Stimulated activated CD4-positive, alpha-beta T cell treated with anti-CD3 and anti-CD28 coated beads, Interleukin-1b, Interleukin-23, amount 100 ng/mL, for 4 hours (primary cell): ENCODE results near the gene ACTR3.
"Not testable (repeated sequence)": the region's sequence is repeated elsewhere in the genome, so short reads cannot be mapped to it uniquely, and the experiment has no call there.

Experiments
- DNase-seq, 2 donors: peaks; one replicate each; pipeline ENCODE4 v3.0.0-alpha.2; 2020; ENCODE audit warnings: low read depth in 2 of 2

ACTR3 gene

GRCh38 chr2:113889471-113890252, at the start of gene ACTR3:
Gene ACTR3 (plus strand): TSS chr2:113890089. CDS start chr2:113890280, 191 bp downstream.
- DNase-seq: peak; percentile 96 to 97

- no peak for DNase-seq
These were observed 49.4 kb upstream of the ACTR3 start for GRCh38 chr2:113840518-113840917.

- no peak for DNase-seq
These were observed 46.8 kb upstream of the ACTR3 start for GRCh38 chr2:113842919-113843736.

DNA sequence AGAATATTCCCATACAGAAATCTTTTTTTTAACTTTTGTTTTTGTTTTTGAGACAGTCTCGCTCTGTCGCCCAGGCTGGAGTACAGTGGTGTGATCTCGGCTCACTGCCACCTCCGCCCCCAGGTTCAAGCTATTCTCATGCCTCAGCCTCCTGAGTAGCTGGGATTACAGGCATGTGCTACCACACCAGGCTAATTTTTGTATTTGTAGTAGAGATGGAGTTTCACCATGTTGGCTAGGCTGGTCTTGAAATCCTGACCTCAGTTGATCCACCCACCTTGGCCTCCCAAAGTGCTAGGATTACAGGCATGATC, 46.2 kb upstream of the ACTR3 start:
- not testable (repeated sequence) for DNase-seq

DNA sequence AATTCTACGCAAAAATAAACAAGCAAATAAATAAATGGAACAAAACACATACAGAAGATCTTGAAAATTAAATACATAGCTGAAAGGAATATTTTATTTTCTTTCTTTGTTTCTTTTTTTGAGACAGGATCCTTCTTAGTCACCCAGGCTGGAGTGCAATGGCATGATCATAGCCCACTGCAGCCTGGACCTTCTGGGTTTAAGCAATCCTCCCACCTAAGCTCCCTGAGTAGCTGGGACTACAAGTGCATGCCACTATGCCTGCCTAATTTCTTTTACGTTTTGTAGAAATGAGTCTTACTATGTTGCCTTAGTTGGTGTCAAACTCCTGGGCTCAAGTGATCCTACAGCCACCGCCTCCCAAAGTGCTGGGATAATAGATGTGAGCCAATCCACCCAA, 44.6 kb upstream of the ACTR3 start:
- no peak for DNase-seq

DNA sequence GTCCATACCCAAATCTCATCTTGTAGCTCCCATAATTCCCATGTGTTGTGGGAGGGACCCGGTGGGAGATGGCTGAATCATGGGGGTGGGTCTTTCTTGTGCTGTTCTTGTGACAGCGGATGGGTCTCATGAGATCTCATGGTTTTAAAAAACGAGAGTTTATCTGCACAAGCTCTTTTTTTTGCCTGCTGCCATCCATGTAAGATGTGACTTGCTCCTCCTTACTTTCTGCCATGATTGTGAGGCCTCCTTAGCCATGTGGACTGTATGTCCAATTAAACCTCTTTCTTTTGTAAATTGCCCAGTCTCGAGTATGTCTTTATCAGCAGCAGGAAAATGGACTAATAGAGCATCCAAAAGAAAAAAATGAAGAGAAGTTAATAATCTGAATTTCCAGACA, 44.1 kb upstream of the ACTR3 start:
- DNase-seq: not testable (repeated sequence)

DNA sequence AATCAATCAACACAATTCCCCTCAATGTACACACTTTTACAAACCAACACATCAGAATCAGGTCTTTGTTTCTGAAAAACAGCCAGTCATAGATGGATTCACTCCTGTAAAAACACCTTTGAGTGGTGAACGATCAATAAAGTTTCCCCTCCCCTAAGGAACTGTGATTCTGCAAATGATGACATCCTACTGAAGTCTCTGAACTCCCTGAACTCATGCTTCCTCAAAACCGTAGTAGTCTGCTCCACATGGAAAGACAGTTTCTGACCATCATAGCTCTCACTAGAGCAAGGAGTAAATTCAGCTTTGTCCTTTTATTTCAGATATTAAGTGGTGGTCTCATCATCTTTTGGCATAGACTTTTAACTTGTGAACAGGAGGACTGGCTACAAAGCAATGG, 43.5 kb upstream of the ACTR3 start:
- no peak for DNase-seq

- DNase-seq: no peak
These were observed 42.7 kb upstream of the ACTR3 start for GRCh38 chr2:113847144-113847543.

DNA sequence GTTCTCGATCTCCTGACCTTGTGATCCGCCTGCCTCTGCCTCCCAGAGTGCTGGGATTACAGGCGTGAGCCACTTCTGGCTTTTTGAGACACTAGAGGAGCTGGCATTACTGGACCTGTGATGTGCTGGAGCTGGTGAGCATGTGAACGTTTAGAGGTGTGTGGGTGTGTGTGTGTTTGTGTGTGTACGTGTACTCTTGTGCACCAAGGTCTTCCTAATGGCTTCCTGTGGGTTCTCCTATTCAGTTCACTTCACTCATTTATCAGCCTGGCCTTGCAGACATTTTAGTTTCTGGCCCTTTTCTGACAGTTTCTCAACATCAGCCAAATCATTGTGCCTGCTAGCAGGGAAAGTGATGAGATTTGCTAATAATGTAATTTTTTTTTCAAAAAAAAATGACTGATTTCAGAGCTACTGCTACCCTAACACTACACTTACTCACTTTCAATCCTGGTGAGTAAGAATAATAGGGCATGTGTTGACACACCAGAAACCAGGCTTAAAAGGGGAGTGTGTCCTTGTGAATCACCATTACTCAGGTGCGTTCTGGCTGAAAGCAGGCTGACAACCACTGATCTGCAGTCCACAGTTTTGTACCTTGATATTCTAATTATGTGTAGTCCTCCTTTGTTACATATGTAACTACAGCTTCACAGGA, 41.0 kb upstream of the ACTR3 start:
- DNase-seq: no peak

GRCh38 chr2:113850687-113851086, 39.2 kb upstream of the ACTR3 start:
- DNase-seq: no peak

- no peak for DNase-seq
These were observed 38.2 kb upstream of the ACTR3 start for GRCh38 chr2:113851640-113852039.

GRCh38 chr2:113854208-113854607, 35.7 kb upstream of the ACTR3 start:
- no peak for DNase-seq

DNA sequence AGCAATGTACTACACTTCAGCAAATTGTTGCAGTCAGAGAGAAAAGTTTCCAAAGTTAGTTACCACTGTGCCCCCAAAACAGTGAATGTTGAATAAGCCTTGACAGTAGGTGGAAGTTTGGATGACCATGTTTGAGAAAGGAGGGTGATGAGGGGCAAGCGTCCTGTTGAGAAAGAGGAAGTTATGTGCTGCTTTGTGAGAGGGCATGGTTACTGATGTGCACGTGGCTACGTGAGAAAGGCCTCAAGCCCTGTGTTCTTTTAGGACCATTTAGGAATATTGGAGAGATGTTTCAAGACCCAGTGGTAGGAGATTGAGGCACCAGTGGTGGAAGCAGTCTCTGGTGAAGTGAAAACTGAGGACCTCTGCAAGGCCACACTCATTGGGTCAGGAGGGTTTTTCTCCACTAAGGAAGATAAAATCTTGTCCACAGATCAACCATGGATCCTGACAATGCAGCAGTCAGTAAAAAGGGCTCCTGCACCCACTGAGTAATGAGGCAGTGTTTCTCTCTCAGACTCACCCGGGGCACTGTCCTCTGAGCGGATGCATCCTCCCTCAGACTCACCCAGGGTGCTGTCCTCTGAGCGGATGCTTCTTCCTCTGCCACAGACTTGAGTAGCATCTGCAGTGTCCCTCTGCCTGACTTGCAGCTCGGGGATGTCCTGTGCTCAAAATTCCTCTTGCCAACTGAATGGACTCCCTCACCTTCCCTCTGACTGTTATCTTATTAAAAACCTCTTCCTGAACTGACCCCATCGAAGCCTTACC, 34.7 kb upstream of the ACTR3 start:
- no peak for DNase-seq

GRCh38 chr2:113857464-113857863, 32.4 kb upstream of the ACTR3 start:
- no peak for DNase-seq

- DNase-seq: no peak
These were observed 31.1 kb upstream of the ACTR3 start for GRCh38 chr2:113858764-113859163.

DNA sequence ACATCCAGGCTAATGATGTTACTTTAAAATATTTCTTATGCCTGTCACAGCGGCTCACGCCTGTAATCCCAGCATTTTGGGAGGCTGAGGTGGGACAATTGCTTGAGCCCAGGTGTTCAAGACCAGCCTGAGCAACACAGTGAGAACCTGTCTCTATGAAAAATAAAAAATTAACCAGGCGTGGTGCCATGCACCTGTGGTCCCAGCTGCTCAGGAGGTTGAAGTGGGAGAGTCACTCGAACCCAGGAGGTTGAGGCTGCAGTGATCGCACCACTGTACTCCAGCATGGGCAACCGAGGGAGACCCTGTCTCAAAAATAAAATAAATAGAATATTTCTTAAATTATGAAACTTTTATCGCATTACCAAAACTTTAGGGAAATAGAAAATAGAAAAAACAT, 28.1 kb upstream of the ACTR3 start:
- DNase-seq: no peak

GRCh38 chr2:113863144-113863543, 26.7 kb upstream of the ACTR3 start:
- DNase-seq: no peak

DNA sequence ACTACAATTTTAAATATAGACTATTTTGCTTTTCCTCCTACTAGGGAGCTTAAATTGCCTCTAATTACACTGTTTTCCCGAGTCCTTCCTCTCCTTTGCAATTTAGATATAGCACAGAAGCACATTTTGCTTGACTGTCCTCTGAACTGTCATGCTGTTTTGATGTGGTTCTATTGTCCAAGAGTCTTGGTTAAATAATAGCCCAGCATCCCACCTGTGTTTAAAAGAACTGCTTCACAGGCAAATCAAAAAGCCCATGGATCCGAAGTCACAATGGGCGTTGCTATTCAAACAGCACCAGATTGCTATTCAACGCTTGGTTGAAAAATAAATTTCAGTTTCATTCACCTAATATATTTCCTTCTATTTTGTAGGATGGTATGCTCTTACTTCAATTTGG, 22.3 kb upstream of the ACTR3 start:
- DNase-seq: no peak

GRCh38 chr2:113869253-113869652, 20.6 kb upstream of the ACTR3 start:
- no peak for DNase-seq

DNA sequence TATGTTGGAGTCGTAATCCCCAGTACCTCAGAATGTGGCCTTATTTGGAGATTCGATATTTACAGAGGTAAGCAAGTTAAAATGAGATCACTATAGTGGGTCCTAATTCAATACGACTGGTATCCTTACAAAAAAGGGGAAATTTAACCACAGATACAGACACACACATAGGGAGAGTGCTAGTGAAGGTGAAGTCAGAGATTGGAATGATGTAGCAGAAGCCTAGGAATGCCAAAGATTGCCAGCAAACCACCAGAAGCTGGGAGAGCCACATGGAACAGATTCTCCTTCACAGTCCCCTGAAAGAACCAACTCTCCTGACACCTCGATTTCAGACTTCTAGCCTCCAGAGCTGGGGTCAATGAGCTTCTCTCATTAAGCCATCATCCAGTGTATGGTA, 17.7 kb upstream of the ACTR3 start:
- no peak for DNase-seq

DNA sequence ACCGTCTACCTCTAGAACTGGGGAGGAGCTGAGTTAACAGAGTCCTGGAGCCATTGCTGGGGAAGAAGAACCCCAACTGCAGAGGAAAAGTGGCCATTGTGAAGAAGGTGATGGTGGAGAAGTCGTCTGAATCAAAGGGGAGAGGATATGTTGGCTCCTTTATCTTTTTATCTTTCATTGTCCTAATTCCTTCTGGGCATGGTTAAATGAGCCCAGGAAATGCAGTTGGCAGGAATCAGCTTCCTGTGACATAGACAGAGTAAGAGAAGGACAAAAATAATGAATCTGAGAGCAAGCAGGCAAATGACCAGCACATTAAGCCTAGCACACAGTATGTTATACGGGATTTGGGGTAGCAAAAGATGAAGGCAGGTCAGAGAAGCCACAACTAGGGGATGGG, 16.0 kb upstream of the ACTR3 start:
- no peak for DNase-seq

- no peak for DNase-seq
These were observed 14.8 kb upstream of the ACTR3 start for GRCh38 chr2:113875135-113875534.
